Stimulated activated CD8-positive, alpha-beta memory T cell treated with anti-CD3 and anti-CD28 coated beads, Interleukin-12 subunit alpha, Interleukin-12 subunit beta, amount 100 ng/mL, for 4 hours (primary cell): Measurements from ENCODE around the gene FCER1A.

ENCODE experiments used
- DNase-seq: peaks from one replicate; pipeline ENCODE4 v3.0.0-alpha.2; 2020; ENCODE audit warnings: low read depth

Gene FCER1A

GRCh38 chr1:159352436-159352835, 50.3 kb downstream of the FCER1A start:
- DNase-seq: no peak
